HG03457 (cell line): ENCODE measurements around the gene SMARCA2.
"Not testable (repeated sequence)": the region's sequence is repeated elsewhere in the genome, so short reads cannot be mapped to it uniquely, and the experiment has no call there.

ENCODE experiments used
- ATAC-seq: cut with Tn5 transposase; IDR thresholded peaks from one replicate; pipeline ENCODE4 v1.9.1; 2021; ENCODE audit warnings: moderate number of reproducible peaks; ENCODE audit not compliant: unreplicated experiment

SMARCA2 gene

DNA sequence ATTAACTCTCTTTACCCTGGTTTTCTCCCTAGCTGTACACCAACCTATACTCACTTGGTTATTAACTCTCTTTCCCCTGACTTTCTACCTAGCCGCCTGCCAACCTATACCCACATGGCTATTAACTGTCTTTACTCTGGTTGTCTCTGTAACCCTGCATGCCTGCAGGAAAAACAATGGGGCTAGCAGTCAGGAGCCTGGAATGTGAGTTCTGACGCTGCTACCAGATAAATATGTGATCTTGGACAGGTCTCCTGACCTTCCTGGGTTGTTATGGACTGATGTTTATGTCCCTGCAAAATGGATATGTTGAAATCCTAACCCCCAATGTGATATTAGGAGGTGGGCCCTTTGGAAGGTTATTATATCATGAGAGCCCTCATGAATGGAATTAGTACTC is 119.2 kb downstream of the SMARCA2 start:
- ATAC-seq, result no peak

DNA sequence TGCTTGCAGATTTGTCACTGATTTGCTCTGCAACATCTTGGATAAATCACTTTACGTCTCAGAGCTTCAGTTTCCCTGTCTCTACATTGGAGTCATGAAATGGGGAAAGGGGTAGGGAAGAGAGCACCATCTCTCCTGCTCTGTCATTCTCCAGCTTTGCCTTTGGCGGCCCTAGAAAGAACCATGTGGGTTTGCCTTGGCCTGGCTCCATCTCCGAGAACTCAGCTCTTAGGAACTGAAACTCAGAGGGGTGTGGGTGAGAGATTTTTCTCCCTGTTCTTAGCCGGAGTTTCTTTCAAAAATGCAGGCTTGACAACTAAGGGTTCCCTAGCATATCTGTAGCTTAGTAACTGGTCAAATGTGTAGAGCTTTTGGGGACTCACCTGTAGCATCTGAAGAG is 123.5 kb downstream of the SMARCA2 start:
- ATAC-seq, result no peak

DNA sequence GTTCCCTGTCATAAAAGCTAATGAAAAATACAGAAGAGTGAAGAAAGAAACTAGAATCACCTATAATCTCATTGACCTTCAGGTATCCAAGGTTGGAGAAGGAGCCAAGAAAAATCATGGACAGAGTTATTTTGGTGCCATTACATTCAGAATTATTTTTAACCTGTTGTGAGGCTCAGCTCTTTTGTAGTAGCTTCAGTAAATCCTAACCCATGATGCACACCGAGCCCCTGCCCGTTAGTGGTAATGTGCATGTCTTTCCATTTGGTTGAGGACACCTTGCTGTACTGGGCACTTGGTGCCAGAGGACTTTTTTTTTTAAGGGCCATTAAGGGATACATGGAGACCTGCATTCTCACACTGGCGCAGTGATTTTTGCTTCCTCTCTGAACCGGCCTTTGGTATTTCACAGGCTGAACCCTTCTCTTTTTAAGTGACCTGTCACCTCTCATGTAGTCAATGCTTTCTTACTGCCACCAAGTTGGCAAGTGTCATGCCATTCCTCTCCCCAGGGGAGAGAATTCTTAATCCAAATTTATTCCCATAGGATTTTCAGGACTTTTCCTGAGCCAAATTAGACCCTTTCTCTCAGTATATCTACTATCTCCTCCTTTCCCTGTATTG is 125.6 kb downstream of the SMARCA2 start:
- no peak for ATAC-seq

DNA sequence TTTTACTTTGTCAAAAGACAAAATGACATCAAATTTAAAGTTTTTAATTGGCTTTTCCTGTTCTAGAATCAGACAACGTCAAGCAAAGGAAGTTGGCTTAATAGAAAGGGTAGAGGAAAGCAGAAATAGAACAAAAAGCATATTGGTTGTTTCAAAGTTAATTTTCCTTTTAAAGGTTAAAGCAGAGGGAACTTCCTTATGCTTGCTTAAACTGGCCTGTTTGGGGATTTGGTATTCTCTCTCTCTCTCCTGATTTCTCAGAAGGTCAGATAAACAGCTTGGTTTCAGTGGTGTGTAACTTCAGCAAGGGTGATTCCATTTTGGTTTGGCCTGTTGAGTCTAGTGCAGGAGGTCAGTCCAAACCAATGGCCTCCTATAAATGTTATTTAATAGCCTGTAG is 127.1 kb downstream of the SMARCA2 start:
- no peak for ATAC-seq

DNA sequence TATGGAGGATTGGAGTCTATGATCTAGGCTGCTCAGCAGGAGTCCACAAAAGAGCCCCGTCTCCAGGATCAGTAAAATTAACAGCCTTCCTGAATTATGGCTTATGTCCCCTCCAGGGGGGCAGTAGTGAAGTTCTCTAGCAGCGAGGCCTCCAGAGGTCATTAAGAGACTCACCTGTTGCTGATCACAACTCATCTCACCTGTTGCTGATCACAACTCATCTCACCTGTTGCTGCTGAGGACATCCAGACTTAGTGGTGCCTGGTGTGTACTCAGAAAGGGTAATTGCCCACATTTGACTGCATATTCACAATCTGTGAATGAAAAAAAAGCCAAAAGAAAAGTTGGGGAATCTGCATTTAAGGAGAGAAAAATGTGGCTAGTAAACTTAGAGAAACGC is 129.5 kb downstream of the SMARCA2 start:
- ATAC-seq, result no peak

DNA sequence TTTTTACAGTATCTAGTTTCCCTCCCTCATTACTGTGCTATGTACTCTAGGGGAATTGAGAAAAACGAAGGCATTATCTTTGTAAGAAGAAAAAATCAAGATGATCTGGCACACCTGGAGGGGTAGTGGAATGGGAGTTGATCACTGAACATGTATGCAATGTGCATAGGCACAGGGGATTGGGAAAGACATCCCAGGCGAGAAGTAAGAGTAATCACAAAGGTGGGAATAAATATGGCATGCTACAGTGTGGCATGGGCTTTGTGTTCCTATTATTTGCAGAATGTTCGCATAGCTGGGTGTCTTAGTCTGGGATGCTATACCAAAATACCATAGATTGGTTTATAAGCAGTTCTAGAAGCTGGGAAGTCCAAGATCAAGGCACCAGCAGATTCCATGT is 130.6 kb downstream of the SMARCA2 start:
- ATAC-seq, result no peak

DNA sequence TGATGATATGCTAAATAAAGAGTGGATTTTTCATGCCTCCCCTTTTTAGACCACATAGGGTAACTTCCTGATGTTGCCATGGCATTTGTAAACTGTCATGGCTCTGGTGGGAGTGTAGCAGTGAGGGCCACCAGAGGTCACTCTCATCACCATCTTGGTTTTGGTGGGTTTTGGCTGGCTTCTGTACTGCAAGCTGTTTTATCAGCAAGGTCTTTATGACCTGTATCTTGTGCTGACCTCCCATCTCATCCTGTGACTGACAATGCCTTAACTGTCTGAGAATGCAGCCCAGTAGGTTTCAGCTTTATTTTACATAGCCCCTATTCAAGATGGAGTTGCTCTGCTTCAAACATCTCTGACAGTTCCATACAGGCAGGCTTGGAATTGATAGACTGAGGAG is 131.6 kb downstream of the SMARCA2 start:
- not testable (repeated sequence) for ATAC-seq

DNA sequence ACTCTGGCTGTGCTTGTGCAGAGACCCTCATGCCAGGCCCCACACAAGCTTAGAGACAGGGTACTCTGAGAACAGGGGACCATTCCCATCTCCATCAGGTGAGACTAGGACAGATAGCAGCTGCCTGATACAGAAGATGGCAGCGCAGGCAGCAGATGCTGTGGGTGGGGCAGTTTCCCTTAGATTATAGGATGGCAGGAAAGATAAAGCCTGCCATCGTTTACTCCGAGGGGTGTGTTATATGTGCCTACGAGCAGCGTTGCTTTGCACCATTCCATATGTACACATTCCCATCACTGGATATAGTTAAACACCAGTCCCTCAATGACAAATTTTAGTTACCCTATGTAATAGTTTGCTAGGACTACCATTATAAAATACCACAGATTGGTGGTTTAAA is 135.2 kb downstream of the SMARCA2 start:
- no peak for ATAC-seq

DNA sequence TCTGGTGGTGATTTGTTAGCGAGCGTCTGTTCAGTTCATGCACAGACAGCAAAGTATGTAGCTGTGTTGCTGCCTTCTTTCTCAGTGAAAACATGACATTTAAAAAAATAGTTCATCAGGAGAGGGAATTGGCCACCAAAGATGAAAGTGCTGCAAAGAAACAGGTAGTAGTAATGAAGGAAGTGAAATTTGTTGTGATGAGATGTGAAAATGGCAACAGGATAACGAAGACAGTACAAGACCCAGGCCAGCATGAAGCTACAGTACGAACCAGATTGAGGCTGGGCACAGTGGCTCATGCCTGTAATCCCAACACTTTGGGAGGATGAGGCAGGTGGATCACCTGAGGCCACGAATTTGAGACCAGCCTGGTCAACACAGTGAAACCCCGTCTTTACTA is 136.0 kb downstream of the SMARCA2 start:
- no peak for ATAC-seq

DNA sequence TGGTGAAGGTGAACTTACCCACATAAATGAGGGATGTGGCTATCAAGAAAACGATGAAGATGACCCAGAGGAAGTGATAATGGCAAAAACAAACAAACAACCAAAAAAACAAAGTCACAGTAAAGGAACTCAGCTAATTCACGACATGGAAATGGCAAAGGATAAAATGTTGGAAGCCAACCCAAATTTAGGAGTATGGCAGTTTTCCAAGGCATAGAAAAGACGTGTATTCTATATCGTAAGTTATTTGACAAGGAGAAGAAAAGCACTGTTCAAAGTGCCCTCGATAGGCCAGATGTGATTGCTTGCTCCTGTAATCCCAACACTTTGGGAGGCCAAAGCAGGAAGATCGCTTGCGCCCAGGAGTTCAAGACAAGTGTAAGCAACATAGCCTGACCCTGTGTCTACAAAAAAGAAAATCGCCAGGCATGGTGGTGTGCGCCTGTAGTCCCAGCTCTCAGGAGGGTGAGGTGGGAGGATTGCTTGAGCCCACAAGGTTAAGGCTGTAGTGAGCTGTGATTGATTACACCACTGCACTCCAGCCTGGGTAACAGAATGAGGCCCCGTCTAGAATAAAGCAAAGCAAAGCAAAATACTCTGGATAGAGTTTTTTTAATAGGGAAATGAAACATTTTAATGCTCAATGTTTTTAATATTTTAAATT is 138.0 kb downstream of the SMARCA2 start:
- no peak for ATAC-seq

DNA sequence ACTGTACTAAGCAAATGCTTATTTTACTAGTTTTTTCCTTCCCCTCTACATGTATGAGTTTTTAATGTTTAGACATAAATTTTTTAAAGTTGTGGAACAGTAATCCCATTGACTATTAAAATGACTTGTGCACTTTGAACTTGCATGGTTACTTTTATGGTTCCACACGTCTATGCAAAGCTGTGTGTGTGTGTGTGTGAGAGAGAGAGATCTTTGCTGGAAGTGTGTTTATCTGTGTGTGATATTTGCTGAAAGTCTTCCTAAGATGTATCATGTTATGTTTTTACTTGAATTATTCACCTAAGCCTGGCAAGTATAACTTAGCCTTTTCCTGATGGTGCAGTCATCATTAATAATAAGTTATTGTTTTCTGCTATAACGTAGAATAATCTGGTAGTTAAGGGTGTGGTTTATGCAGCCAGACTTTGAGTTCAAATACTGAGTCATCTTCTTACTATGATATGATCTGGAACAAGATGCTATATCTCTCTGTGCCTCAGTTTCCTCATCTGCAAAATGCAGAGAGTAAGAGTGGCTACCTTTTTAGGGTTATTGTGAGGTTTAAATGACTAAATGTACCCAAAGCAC is 138.6 kb downstream of the SMARCA2 start:
- no peak for ATAC-seq

DNA sequence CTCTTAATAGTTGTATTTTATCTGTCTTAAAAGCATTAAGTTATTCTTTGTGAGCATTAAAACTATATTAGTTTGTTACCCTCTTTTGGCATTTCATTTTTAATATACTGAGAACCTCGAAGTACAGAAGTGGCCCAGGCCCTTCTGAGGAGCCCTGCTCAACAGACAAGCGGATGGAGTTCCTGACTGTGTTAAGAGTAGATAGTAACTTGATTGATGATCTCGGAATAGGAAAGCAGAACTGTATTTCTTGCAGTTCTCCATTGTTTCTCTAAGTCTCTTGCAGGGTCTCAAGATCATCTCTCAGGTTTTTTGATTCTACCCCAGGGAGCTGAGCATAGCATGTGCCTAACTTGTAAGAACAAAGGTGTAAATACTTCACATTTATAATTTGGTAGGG is 139.6 kb downstream of the SMARCA2 start:
- ATAC-seq, result no peak

DNA sequence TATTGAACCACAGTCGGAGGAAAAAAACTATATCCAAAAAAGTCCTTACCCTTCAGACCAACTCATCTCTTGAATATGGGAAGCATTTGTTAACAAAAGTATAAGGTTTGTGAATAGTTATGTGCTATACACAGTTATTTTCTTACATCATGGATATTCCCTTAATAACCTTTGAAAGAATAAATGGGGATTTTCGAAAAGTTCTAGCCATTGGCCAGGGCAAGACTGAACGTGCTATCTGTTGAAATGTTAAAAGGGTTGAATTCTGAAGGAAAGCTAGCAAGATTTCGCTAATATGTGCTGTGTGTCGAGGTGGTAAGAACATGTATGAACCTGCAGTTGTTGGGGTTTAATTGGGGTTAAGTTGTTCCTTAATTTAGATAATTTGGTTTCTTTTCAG is 140.8 kb downstream of the SMARCA2 start:
- no peak for ATAC-seq

DNA sequence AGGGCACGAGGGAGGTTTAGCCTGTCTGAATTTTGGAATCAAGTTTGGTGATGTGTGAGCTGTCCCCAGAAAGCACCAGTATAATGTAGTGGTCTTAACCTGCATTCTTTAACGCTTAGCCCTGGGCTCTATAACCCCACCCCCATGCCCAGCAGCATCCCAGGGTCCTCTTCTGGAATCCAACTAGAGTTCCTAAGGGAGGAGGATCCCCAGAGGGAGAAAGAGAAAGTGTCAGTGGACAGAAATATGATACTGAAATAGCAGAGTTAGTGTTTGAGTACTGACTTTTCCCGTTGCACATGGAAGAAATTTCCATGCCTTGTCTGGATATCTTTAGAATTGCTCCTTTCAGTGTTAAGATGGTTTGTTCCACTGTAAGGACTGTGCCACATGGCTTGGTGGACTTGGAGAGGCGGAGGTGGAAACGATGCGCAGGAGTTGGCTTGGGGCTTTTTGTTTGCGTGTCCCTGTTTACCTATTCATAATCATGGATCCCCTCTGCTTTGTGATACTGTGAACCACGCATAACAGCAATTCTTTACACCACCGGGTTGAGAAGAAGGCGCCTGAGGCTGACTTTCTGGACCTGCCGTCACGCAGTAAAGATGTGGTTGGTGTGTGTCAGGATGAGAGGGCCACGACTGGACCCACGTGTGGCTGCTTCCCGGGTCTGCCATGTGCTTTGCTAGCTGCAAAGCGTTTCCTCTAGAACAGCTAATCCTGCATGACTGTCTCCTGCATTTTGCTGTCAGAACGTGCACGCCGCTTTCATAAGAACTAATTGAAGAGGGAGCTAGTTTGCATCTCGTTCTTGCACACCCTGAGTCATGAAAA is 142.3 kb downstream of the SMARCA2 start:
- no peak for ATAC-seq

DNA sequence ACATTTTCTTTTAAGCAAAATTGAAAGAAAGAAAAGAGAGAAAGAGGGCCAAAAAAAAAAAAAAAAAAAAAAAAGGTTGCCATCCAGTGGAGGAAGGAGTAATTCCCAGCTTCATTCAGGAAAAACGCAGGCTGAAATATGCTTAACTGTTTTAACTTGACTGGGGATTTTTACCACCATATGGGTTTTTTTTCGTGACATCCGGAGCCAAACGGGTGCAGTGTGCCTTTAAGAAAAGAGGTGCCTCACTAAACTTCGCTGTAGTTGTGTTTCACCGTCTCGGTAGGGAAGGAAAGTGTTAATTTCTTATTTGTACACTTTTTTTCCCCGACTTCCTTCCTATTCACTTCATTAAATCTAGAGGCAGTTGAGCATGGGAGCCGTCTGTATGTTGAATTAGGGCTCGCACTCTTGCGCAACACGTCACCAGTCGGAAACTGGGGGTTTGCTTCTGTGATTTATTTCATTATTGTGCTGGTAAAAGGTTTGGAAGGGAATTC is 143.0 kb downstream of the SMARCA2 start:
- no peak for ATAC-seq

DNA sequence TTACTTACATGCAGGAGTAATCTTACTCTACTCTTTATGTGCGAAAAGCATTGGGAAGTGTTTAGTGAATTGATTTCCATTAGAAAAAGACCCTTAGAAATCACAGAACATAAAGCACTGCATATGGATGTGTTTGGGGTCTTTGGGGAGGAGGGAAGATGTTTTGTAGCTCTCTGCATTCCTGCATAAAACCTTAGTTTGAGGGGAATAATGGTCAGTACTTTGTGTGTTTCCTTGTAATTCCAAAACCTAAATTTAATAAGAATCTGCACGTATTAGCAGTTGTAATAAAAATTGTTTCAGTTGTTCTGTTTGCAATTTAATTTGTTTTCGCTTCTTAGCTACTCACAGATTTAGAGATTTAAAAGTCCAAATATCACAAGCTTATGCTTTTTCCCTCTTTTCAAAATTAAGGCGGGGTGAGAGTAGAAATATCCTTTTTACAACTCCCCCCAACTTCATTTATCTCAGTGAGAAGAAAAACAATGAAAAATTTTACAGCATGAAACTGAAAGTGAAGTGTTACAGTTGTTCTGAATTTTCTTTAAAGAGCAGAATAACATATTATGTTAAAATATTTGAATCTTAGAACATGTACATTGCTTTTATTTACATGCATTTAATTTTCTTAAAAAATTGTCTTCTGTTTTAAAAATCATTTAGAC is 143.8 kb downstream of the SMARCA2 start:
- no peak for ATAC-seq

DNA sequence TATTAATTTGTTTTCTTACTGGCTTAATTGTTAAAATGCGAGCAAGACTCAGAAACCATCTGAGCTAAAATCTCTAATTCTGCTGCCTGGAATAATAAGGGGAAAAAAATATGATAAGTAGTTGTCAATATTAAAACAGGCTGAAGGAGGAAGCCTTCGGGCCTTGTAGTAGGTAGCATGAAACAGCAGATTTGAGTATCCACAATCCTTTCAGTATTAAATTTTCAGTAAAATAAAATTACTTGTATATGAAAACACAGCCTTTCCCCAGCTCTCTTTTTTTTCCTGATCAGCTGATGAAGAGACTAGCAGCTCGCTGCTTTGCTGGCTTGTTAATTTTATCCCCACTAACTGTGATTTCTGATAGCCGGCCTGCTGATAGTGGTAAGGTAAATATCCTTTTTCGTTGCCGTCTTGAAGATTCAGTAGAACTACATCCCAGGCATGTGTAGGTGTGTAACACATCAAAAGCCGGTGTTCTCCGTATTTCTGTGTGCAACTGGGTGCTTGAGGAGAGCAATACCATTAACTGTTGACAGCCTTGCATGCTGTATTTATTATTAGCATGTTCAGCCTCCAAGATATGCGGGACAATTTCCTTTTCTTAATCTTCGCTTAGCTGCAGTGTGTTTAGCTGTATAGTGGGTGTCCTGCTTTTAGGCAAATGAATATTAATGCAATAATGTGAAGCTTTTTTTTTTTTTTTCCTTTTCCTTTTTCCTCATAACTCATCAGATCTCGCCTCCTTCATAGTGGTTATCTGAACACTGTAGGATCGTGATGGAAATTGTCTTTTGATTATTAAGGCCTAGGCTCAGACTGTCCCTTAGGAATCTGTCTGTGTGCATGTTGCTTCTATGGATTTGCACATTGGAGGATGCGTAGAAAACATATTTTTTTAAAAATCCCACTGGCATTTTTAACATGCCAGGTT is 144.6 kb downstream of the SMARCA2 start:
- ATAC-seq, result no peak

DNA sequence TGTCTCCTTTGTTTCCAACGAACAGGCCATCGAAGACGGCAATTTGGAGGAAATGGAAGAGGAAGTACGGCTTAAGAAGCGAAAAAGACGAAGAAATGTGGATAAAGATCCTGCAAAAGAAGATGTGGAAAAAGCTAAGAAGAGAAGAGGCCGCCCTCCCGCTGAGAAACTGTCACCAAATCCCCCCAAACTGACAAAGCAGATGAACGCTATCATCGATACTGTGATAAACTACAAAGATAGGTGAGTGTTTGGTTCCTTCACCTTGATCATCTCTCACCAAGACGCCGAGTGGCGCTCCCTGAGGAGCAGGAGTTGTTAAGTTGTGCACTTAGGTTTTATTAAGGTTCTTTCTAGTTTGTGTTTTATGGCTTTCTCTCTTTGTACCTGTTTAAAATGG is 146.5 kb downstream of the SMARCA2 start:
- ATAC-seq, result no peak

DNA sequence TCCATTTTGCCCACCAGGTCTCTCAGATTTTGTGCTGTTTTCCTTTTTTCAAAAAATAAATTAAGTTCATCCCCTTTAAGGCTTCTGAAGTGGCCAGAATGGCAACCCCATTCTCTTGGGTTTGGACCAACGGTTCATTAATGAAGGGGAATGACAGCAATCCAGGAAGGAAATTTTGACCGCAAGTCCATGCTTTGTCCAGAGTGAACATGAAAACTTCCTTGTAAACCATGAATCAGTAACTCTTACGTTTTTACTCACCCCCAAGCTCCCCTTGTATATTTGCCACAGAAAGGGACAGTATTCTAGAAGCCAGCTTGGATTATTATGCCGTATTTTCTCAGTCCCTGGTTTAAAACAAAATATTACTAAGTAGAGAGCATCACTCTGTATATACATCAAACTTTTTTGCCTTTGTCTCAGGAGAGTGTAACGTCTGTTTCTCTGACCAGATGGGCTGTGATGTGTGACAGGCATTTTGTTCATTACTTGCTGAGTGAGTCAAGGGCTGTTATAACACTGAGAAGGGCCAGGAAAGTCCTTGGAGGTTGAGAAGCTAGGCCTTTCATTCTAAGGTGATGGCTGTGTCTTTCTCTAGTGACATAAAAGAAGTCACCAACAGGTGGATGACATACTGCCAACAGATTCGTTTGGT is 148.2 kb downstream of the SMARCA2 start:
- no peak for ATAC-seq
